SK-N-SH treated with all-trans-retinoic acid at 6 μM for 48 hours (cell line): ENCODE results near the gene LAMB3.
A peak's percentile ranks its signal among the peaks of the same experiment; 100 is the strongest.

Experiments used
- ATAC-seq: fragments of 200-7000 bp; cut with Tn5 transposase; 3 replicates; pipeline ENCODE4 v1.9.1; 2020; ENCODE audit warnings: mild to moderate bottlenecking, moderate library complexity
- ARNTL ChIP-seq: fragments of 450-650 bp; formaldehyde crosslinking; IDR thresholded peaks from 2 replicates; pipeline ENCODE4 v1.5.0; 2020; ENCODE audit warnings: low read depth, mild to moderate bottlenecking, moderate library complexity, borderline replicate concordance
- BACH2 ChIP-seq: fragments of 250-450 bp; sonication (Bioruptor Pico); IDR thresholded peaks from 2 replicates; pipeline ENCODE4 v1.9.0; 2021; ENCODE audit warnings: mild to moderate bottlenecking, borderline replicate concordance
- CSDC2 ChIP-seq: fragments of 250-450 bp; sonication (Bioruptor Pico); IDR thresholded peaks from 2 replicates; pipeline ENCODE4 v1.5.0; 2020; ENCODE audit warnings: mild to moderate bottlenecking, moderate library complexity
- ESRRG ChIP-seq: fragments of 250-450 bp; sonication (Bioruptor Pico); IDR thresholded peaks from 2 replicates; pipeline ENCODE4 v1.6.1; 2021; ENCODE audit warnings: mild to moderate bottlenecking
- GLIS3 ChIP-seq: fragments of 250-450 bp; sonication (Bioruptor Pico); IDR thresholded peaks from 2 replicates; pipeline ENCODE4 v1.5.0; 2020; ENCODE audit warnings: mild to moderate bottlenecking, moderate library complexity
- ISL1 ChIP-seq: fragments of 250-450 bp; sonication (Bioruptor Pico); IDR thresholded peaks from 2 replicates; pipeline ENCODE4 v2.1.2; 2022; ENCODE audit warnings: mild to moderate bottlenecking, moderate library complexity
- OSR1 ChIP-seq: fragments of 250-450 bp; sonication (Bioruptor Pico); IDR thresholded peaks from 2 replicates; pipeline ENCODE4 v1.8.0; 2022; ENCODE audit warnings: moderate library complexity, mild to moderate bottlenecking, inconsistent platforms
- PPARA ChIP-seq: fragments of 250-450 bp; sonication (Bioruptor Pico); IDR thresholded peaks from 2 replicates; pipeline ENCODE4 v1.5.0; 2020; ENCODE audit warnings: mild to moderate bottlenecking, borderline replicate concordance
- RARB ChIP-seq: fragments of 250-450 bp; sonication (Bioruptor Pico); IDR thresholded peaks from 2 replicates; pipeline ENCODE4 v1.8.0; 2021; ENCODE audit warnings: mild to moderate bottlenecking, moderate library complexity
- SNAI2 ChIP-seq: fragments of 250-450 bp; sonication (Bioruptor Pico); IDR thresholded peaks from 2 replicates; pipeline ENCODE4 v1.5.0; 2020; ENCODE audit warnings: mild to moderate bottlenecking, moderate library complexity
- TCF4 ChIP-seq: fragments of 250-450 bp; sonication (Bioruptor Pico); IDR thresholded peaks from 2 replicates; pipeline ENCODE4 v1.8.0; 2021; ENCODE audit warnings: mild to moderate bottlenecking, moderate library complexity, borderline replicate concordance
- TOX ChIP-seq: fragments of 250-450 bp; sonication (Bioruptor Pico); IDR thresholded peaks from 2 replicates; pipeline ENCODE4 v1.8.0; 2021; ENCODE audit warnings: mild to moderate bottlenecking, moderate library complexity, borderline replicate concordance
- ZC3H10 ChIP-seq: fragments of 250-450 bp; sonication (Bioruptor Pico); IDR thresholded peaks from 2 replicates; pipeline ENCODE4 v1.5.1; 2021; ENCODE audit warnings: mild to moderate bottlenecking, moderate library complexity
- ZFP3 ChIP-seq: fragments of 250-450 bp; sonication (Bioruptor Pico); IDR thresholded peaks from 2 replicates; pipeline ENCODE4 v1.5.0; 2020; ENCODE audit warnings: mild to moderate bottlenecking, moderate library complexity
- ZFP30 ChIP-seq: fragments of 450-650 bp; formaldehyde crosslinking; IDR thresholded peaks from 2 replicates; pipeline ENCODE4 v1.5.0; 2022; ENCODE audit warnings: mild to moderate bottlenecking, moderate library complexity
- ZNF565 ChIP-seq: fragments of 450-650 bp; formaldehyde crosslinking; conservative IDR thresholded peaks from 2 replicates; pipeline ENCODE4 v1.5.0; 2020; ENCODE audit warnings: low read depth, mild to moderate bottlenecking, moderate library complexity
- ZNF70 ChIP-seq: fragments of 450-650 bp; formaldehyde crosslinking; IDR thresholded peaks from 2 replicates; pipeline ENCODE4 v1.5.0; 2020; ENCODE audit warnings: mild to moderate bottlenecking, moderate library complexity
- ZNF8 ChIP-seq: fragments of 450-650 bp; formaldehyde crosslinking; IDR thresholded peaks from 2 replicates; pipeline ENCODE4 v1.5.0; 2020; ENCODE audit warnings: mild to moderate bottlenecking, moderate library complexity
- TF ChIP-seq, protein P1 (sequence below): fragments of 250-450 bp; sonication (Bioruptor Pico); IDR thresholded peaks from 2 replicates; pipeline ENCODE4 v1.5.1; 2021; ENCODE audit warnings: mild to moderate bottlenecking, moderate library complexity
- TF ChIP-seq, protein P2 (sequence below): fragments of 250-450 bp; sonication (Bioruptor Pico); IDR thresholded peaks from 2 replicates; pipeline ENCODE4 v1.8.0; 2021; ENCODE audit warnings: low read depth, mild to moderate bottlenecking, moderate library complexity, borderline replicate concordance
- TF ChIP-seq, protein P3 (sequence below): fragments of 250-450 bp; sonication (Bioruptor Pico); IDR thresholded peaks from 2 replicates; pipeline ENCODE4 v1.5.0; 2020; ENCODE audit warnings: mild to moderate bottlenecking, moderate library complexity
- TF ChIP-seq, protein P4 (sequence below): fragments of 250-450 bp; sonication (Bioruptor Pico); IDR thresholded peaks from 2 replicates; pipeline ENCODE4 v1.5.1; 2020; ENCODE audit warnings: low read depth, mild to moderate bottlenecking, moderate library complexity

The LAMB3 gene

DNA sequence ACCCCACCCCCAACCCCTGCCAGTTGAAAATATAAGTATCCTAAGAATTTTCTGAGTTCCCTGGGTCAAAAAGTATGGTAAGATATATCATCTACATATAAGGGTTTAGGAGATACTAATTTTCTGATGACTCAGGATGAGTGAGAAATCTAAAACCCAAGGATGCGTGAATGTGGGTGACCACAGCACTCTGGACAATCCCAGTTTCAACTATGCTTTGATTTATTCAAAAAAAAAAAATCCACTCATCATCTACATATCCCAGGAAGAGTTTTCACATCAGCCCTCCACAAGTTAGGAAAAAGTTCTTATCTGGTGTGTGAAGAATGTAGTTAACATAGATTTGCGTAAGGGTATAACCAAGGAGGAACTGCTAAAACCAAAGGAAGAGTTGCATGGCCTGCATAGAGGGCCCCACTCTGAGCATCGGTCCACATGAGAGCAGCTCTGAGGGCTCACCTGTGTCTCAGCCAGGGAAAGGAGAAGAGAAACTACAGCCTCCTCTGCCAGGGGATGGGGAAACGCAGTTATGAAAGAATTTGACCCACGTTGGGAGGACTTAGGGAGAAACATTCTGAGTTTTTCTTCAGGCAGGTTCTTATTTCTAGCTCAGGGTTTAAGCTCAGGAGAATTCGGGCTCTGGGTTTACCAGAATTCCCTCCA, 18.8 kb downstream of the LAMB3 start:
- TF ChIP-seq ZC3H10 (CRISPR knock-in tag) = no peak
- TF ChIP-seq TOX (CRISPR knock-in tag) = no peak; the same call in 1 of the 2 replicates
- no peak for TF ChIP-seq ZFP3 (CRISPR knock-in tag)
- no peak for TF ChIP-seq ARNTL (CRISPR knock-in tag)
- no peak for TF ChIP-seq TCF4 (CRISPR knock-in tag)
- TF ChIP-seq, protein P1, sequence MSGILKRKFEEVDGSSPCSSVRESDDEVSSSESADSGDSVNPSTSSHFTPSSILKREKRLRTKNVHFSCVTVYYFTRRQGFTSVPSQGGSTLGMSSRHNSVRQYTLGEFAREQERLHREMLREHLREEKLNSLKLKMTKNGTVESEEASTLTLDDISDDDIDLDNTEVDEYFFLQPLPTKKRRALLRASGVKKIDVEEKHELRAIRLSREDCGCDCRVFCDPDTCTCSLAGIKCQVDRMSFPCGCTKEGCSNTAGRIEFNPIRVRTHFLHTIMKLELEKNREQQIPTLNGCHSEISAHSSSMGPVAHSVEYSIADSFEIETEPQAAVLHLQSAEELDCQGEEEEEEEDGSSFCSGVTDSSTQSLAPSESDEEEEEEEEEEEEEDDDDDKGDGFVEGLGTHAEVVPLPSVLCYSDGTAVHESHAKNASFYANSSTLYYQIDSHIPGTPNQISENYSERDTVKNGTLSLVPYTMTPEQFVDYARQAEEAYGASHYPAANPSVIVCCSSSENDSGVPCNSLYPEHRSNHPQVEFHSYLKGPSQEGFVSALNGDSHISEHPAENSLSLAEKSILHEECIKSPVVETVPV (CRISPR knock-in tag) = no peak
- no peak for TF ChIP-seq ZNF565 (CRISPR knock-in tag)
- TF ChIP-seq SNAI2 (CRISPR knock-in tag) = no peak
- TF ChIP-seq RARB (CRISPR knock-in tag) = no peak
- TF ChIP-seq, protein P2, sequence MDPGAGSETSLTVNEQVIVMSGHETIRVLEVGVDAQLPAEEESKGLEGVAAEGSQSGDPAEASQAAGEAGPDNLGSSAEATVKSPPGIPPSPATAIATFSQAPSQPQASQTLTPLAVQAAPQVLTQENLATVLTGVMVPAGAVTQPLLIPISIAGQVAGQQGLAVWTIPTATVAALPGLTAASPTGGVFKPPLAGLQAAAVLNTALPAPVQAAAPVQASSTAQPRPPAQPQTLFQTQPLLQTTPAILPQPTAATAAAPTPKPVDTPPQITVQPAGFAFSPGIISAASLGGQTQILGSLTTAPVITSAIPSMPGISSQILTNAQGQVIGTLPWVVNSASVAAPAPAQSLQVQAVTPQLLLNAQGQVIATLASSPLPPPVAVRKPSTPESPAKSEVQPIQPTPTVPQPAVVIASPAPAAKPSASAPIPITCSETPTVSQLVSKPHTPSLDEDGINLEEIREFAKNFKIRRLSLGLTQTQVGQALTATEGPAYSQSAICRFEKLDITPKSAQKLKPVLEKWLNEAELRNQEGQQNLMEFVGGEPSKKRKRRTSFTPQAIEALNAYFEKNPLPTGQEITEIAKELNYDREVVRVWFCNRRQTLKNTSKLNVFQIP (CRISPR knock-in tag) = no peak
- no peak for TF ChIP-seq ZFP30 (CRISPR knock-in tag)
- TF ChIP-seq, protein P3, sequence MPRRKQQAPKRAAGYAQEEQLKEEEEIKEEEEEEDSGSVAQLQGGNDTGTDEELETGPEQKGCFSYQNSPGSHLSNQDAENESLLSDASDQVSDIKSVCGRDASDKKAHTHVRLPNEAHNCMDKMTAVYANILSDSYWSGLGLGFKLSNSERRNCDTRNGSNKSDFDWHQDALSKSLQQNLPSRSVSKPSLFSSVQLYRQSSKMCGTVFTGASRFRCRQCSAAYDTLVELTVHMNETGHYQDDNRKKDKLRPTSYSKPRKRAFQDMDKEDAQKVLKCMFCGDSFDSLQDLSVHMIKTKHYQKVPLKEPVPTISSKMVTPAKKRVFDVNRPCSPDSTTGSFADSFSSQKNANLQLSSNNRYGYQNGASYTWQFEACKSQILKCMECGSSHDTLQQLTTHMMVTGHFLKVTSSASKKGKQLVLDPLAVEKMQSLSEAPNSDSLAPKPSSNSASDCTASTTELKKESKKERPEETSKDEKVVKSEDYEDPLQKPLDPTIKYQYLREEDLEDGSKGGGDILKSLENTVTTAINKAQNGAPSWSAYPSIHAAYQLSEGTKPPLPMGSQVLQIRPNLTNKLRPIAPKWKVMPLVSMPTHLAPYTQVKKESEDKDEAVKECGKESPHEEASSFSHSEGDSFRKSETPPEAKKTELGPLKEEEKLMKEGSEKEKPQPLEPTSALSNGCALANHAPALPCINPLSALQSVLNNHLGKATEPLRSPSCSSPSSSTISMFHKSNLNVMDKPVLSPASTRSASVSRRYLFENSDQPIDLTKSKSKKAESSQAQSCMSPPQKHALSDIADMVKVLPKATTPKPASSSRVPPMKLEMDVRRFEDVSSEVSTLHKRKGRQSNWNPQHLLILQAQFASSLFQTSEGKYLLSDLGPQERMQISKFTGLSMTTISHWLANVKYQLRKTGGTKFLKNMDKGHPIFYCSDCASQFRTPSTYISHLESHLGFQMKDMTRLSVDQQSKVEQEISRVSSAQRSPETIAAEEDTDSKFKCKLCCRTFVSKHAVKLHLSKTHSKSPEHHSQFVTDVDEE (CRISPR knock-in tag) = no peak
- no peak for TF ChIP-seq ESRRG
- no peak for TF ChIP-seq ZNF8 (CRISPR knock-in tag)
- no peak for TF ChIP-seq PPARA
- no peak for TF ChIP-seq CSDC2 (CRISPR knock-in tag)
- TF ChIP-seq OSR1 (CRISPR knock-in tag) = no peak
- TF ChIP-seq, all 23 proteins: peak for 0
- peak; percentile 74 for ATAC-seq

DNA sequence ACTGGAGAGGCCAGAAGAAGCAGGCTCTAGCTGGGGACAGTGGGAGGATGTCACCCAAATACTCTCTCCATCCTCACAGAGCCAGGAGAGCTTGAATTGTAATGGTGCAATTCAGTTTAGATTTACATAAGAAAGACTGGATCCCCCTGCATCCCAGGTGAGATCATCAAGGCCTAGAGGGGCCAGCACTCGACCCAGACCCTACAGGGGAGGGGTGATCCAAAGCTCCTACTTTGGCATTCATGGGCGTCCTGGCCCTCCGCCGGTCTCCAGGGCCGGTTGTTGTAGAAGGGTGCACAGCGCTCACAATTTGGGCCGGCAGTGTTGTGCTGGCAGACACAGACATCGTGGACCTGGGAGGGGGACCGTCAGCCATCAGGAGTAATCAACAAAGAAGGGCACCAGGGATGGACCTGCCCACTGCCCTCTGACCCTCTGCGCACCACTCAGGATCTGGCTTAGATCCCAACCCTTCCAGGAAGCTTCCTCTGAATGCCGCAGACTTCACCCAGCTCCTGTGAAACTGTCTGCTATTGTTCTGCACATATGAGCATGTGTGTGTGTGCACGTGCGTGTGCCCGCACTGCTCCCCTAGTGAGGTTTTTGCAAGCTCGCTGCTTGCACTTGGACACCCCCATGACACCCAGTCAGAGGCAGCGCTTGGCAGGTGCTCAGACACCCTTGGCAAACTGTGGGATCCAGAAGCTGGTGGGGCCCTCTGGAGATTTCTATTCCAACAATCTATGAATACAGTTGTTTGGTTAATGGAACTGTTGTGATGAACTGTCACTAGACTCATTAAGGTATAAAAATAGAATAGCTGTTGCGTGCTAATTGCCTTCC, 21.6 kb downstream of the LAMB3 start:
- TF ChIP-seq RARB (CRISPR knock-in tag) (no peak), ARNTL (CRISPR knock-in tag) (no peak), CSDC2 (CRISPR knock-in tag) (no peak), ZNF565 (CRISPR knock-in tag) (no peak), ESRRG (no peak), ZFP3 (CRISPR knock-in tag) (no peak), SNAI2 (CRISPR knock-in tag) (no peak), OSR1 (CRISPR knock-in tag) (no peak), BACH2 (CRISPR knock-in tag) (no peak), GLIS3 (CRISPR knock-in tag) (no peak), ZC3H10 (CRISPR knock-in tag) (no peak), ISL1 (CRISPR knock-in tag) (no peak), TOX (CRISPR knock-in tag) (no peak), ZNF8 (CRISPR knock-in tag) (no peak), ZNF70 (CRISPR knock-in tag) (no peak), ZFP30 (CRISPR knock-in tag) (no peak)
- TF ChIP-seq, protein P3 (CRISPR knock-in tag) = no peak
- TF ChIP-seq, protein P4, sequence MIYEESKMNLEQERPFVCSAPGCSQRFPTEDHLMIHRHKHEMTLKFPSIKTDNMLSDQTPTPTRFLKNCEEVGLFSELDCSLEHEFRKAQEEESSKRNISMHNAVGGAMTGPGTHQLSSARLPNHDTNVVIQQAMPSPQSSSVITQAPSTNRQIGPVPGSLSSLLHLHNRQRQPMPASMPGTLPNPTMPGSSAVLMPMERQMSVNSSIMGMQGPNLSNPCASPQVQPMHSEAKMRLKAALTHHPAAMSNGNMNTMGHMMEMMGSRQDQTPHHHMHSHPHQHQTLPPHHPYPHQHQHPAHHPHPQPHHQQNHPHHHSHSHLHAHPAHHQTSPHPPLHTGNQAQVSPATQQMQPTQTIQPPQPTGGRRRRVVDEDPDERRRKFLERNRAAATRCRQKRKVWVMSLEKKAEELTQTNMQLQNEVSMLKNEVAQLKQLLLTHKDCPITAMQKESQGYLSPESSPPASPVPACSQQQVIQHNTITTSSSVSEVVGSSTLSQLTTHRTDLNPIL (CRISPR knock-in tag) = no peak
- TF ChIP-seq, protein P1 (CRISPR knock-in tag) = no peak
- TF ChIP-seq, protein P2 (CRISPR knock-in tag) = no peak
- ATAC-seq = no peak
